Stimulated activated CD4-positive, alpha-beta T cell treated with anti-CD3 and anti-CD28 coated beads, Interleukin-2, amount 100 ng/mL, for 24 hours (primary cell): Measurements from ENCODE around the gene MMAB.
A peak's percentile ranks its signal among the peaks of the same experiment; 100 is the strongest.
"Not testable (repeated sequence)": the region's sequence is repeated elsewhere in the genome, so short reads cannot be mapped to it uniquely, and the experiment has no call there.

Experiments used
- DNase-seq, 2 donors: peaks; one replicate each; pipeline ENCODE4 v3.0.0-alpha.2; 2020

Gene MMAB

GRCh38 chr12:109573029-109573913 lies at the start of gene MMAB, which contains the start of gene MVK:
TSS of gene MMAB (minus strand) at chr12:109573504. CDS start at chr12:109573480, 24 bp downstream.
TSS of gene MVK (plus strand) at chr12:109573794. CDS start at chr12:109574823, 1,029 bp downstream.
- DNase-seq, result peak; percentile 97

DNA sequence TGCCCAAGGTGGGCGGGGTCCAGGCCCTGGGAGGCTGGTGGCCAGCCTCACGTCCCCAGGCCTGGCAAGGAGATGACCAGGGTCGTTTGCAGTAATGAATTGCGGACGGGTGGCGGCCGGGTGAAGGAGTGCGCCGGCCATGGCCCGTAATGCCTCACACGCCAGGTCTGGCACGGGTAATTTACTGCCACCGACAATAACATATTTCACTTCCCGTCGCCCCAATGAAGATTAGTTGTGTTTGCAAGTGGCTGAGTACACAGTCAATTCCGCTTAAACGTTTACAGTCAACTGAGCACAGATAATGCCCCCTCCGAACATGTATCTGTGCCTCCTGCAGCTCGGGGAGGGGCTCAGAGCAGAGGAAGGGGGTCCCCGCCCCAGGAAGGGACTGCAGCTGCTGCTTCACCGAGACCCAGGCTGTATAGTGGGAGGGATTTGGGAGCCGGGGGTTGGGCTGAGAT lies 48.6 kb upstream of the MMAB start:
- no peak for DNase-seq

- no peak for DNase-seq
These were observed 47.9 kb upstream of the MMAB start for GRCh38 chr12:109621211-109621694.

- DNase-seq, result no peak
These were observed 45.8 kb upstream of the MMAB start for GRCh38 chr12:109619002-109619604.

DNA sequence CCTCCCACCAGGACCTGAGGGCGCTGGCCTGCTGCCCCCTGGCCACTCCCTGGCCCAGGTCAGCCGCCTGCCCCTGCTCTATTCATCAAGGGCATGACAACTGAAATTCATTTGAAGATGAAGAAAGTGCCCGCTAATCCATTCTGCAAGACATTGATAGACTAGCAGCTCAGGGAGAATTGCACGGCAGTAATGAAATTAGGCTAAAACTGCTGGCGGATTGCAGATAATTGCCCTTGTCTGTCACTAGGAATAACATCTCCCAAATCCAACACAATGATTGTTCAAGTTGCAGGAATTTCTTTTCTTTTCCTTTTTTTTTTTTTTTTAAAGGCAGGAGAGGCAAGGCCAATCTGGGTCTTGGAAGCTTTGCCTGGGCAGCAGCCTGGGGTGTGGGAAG lies 44.8 kb upstream of the MMAB start:
- no peak for DNase-seq

DNA sequence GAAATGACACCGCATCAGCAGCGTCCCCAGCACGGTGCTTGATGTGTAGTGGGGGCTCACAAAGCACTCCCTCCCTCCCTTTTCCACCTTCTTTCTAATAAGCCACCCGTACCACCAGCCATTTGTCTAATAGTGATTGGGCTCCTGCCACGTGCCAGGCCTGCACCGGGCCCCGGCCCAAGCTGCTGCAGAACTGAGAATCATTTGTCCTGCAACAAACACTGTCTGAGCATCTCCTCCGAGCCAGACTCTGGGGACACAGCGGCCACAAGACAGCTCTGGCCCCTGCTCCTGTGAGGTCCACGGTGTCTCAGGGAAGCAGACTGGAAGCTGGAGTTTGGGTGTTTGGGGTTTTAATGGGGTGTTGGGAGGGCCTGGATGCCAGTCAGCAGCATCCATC lies 44.2 kb upstream of the MMAB start:
- no peak for DNase-seq

DNA sequence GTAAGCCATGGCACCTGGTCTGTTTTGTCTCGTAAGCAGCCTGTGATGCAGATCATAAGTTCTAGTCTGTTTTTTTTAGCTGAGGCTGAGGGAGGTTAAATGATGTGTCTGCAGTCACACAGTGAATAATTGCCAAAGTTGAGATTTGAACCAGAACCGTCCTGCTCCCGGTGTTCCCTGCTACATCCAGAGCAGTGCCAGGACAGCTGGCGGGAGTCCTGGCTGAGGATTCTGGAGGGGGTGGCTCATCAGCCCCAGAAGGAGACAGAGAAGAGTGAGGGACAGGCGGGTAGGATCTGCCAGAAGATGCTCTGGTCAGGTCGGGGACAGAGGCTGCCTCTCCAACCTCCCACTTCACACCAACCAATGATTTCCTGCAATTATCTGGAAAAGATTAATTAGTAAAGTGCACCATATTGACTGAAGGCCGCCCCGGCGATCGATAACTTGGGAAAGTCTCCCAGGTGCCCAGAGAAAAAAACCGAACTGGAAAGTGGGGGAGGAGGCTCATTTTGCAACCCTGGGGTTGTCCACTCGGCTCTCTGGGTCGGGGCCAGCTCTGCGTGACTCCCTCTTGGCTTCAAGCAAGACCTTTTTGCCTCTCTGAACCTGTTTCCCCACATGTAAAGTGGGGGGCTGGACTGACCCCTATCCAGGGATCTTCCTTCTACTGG lies 42.4 kb upstream of the MMAB start:
- no peak for DNase-seq

GRCh38 chr12:109613649-109614455 lies 40.5 kb upstream of the MMAB start:
- no peak for DNase-seq

DNA sequence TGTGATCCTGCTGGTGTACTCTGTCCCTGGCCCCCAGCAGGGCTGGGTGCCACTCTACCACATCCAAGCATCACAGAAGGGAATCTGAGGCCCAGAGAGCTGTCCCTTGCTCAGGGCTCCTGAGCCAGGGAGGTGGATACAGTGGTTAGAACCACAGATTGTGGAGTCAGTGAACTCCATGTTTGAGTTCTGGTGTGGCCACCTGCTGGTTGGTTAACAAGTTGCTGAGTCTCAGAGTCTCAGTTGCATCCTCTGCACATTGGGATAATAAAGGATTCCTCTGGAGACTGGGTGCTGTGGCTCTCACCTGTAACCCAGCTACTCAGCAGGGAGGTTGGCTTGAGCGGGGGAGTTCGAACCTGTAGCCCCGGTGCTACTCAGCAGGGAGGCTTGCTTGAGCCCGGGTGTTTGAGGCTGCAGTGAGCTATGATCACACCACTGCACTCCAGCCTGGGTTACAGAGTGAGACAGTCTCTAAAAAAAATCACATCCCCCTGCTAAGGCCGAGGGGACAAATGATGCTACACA lies 39.7 kb upstream of the MMAB start:
- no peak for DNase-seq

- no peak for DNase-seq
These were observed 38.7 kb upstream of the MMAB start for GRCh38 chr12:109612003-109612402.

- DNase-seq, result no peak
These were observed 37.9 kb upstream of the MMAB start for GRCh38 chr12:109611223-109611622.

- no peak for DNase-seq
These were observed 37.2 kb upstream of the MMAB start for GRCh38 chr12:109610523-109610922.

DNA sequence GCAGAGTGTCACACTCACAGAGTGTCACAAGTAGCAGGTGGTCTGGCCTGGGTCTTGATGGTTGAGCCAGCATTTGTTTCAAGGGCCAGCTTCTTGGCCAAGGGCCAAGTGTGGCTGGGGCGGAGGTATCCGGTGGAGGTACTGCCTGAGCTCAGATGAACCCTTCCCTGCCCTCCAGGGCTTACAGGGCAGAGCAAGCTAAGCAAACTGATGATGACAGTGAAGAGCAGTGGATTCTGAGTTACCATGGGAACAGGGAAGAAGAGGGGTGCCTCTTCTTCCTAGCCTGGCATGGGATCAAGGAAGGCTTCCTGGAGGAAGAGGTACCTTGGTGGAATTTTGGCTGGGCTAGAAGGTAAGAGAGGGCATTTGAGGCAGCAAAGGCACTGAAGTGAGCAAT lies 36.0 kb upstream of the MMAB start:
- DNase-seq, result no peak

DNA sequence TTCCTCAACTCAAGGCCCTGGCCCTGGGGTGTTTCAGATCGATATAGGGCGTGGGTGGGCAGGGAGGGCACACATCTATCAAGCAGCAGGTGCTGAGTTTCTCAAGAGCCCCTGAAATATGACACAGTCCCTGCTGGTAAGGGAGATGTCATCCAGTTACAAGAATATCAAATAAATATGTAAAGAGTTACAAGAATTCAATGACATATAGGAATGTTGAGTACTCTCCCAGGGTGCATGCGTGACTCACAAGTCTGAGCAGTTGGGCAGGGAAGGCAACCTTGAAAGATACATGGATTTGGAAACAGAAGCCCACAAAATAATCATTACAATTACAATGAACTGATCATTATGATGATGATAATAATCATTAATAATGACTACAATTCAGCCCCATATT lies 35.5 kb upstream of the MMAB start:
- DNase-seq, result no peak

- DNase-seq, result no peak
These were observed 35.0 kb upstream of the MMAB start for GRCh38 chr12:109608270-109608669.

GRCh38 chr12:109607618-109608017 lies 34.3 kb upstream of the MMAB start:
- DNase-seq, result no peak

DNA sequence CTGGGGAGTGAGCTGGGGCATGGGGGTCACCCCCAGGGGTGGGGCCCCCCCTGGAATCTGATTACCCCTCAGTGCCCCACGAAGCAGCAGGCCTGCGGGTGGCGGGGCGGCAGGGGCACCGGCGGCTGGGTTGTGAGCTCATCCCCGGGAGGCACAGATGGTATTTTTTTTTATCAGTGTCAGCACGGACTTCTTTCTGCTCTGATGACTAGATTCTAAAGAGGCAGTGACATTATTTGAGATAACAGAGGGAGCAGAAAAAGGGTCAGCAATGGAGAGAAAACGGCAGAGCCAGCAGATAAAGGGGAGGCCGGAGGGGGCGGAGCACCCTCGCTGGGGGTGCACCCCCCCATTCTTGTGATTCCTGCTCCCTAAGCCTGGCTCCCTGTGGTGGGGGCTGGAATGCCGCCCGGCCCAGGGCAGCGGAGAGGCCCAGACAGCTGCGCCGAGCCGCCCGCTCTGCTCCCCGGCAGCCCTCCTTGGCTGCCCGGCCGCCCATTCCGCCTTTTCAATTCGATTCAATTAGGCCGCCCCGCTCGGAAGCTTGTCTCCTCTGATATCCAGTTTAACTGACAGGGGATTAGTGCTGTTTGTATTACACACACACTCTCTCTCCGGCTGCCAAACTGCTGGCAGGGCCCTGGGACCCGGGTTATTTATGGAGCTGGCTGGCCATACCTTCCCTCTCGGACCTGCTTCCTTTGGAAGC lies 33.2 kb upstream of the MMAB start:
- no peak for DNase-seq

DNA sequence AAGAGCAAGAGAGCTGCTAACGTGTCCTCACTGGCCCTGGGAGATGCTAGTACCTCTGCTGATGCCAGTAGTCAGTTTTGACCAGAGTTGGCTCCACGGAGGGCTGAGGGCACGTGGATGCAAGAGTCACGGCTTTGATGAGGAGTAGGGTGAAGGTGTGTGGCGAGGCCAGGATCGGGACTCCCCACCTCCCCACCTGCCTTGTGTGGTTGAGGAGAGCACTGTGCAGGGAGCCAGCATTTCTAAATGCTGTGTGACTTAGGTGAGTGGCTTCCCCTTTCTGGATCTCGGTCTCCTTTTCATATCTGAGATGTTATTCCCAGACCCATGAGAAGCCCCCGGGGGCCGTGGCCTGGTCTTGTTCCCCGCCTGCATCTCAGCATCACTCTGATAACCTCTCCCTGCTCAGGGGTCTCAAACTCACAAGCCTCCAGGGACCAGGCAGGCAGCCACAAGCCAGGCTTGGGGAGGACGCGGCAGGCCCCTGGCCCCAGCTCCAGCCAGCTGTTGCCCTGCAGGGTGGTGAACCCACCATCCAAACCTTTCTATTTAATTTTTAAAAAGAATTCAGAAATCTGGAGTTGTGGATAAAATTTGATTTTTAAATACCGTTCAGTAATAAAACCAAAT lies 32.4 kb upstream of the MMAB start:
- no peak for DNase-seq

- DNase-seq, result no peak
These were observed 31.7 kb upstream of the MMAB start for GRCh38 chr12:109605016-109605415.

DNA sequence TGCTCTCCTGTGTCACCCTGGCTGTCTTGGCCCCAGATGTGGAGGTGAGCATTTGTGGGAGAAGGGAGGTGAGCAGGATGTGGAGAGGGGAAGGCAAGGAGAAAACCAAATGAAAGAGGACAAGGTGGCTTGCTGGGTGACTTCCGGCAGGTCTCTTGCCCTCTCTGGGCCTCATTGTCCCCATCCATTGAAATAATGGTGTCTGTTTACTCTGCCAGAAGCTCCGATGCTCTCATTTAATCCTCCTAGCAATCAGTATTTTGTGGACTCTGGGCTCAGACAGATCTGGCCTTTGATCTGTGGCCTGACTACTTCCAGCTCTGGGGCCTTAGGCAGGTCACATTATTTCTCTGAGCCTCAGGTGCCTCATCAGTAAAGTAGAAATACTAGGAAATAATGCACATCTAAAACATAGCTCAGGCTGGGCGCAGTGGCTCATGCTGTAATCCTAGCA lies 30.9 kb upstream of the MMAB start:
- DNase-seq, result no peak

DNA sequence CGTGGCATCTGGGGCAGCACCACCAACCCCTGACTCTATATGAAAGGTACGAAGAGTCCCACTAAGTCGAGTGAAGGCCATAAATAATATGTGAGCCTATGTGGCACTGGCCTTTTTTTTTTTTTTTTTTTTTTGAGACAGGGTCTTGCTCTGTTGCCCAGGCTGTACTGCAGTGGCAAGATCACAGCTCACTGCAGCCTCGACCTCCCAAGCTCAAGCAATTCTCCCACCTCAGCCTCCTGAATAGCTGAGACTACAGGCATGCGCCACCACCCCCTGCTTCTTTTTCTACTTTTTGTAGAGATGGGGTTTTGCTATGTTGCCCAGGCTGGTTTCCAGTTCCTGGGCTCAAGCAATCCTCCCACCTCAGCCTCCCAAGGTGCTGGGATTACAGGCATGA lies 28.8 kb upstream of the MMAB start:
- DNase-seq, result not testable (repeated sequence)
